ENCODE measurements around the gene DDX17.

DNA sequence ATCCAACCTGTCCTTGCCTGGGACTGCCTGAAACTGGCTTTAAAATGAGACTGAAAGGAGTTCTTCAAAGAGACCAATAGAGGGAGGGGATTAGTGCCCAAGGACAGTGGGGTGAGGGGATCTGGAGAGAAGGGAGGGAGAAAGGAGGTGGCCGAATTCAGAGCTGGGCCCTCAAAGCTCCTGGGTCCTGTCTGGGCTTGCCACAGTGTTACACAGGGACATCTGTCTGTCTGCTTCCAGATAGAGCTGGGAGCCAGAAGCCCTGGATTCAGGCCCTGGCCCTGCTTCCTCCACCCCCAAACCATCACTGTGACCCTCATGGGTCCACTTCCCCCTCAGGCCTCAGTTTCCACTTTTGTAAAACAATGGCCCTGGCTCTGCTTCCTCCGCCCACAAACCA is 54.7 kb downstream of the DDX17 start:
- TF ChIP-seq, protein P1, sequence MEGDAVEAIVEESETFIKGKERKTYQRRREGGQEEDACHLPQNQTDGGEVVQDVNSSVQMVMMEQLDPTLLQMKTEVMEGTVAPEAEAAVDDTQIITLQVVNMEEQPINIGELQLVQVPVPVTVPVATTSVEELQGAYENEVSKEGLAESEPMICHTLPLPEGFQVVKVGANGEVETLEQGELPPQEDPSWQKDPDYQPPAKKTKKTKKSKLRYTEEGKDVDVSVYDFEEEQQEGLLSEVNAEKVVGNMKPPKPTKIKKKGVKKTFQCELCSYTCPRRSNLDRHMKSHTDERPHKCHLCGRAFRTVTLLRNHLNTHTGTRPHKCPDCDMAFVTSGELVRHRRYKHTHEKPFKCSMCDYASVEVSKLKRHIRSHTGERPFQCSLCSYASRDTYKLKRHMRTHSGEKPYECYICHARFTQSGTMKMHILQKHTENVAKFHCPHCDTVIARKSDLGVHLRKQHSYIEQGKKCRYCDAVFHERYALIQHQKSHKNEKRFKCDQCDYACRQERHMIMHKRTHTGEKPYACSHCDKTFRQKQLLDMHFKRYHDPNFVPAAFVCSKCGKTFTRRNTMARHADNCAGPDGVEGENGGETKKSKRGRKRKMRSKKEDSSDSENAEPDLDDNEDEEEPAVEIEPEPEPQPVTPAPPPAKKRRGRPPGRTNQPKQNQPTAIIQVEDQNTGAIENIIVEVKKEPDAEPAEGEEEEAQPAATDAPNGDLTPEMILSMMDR (IDR thresholded peaks at IDR 0.05): no peak
- no peak for TF ChIP-seq POLR2A (IDR thresholded peaks at IDR 0.05)

Measured in adrenal gland (tissue), 5 donors.